ENCODE data around the gene ZPBP2.
"Not testable (repeated sequence)": the region's sequence is repeated elsewhere in the genome, so short reads cannot be mapped to it uniquely, and the experiment has no call there.

The ZPBP2 gene

GRCh38 chr17:39863918-39864746 is 3.9 kb upstream of the ZPBP2 start, which contains the start of gene IKZF3:
Gene IKZF3, minus strand, starts transcription at chr17:39864312. Its CDS starts 186 bp downstream, at chr17:39864126.
- no peak within 1 kb of the TSS for H3K4me3 ChIP-seq
- H3K9ac ChIP-seq (ENCODE audit: insufficient read length), result no peak within 1 kb of the TSS
- TF ChIP-seq EZH2 (IDR thresholded peaks at IDR 0.05), result no peak
- no peak; the same call in 1 of the 2 replicates for TF ChIP-seq POLR2AphosphoS5 (IDR thresholded peaks at IDR 0.05; ENCODE audit: borderline replicate concordance, low read depth, low read length)
- no peak for TF ChIP-seq FOXP2 (optimal IDR thresholded peaks at IDR 0.05; ENCODE audit: control extremely low read depth, extremely low read length, insufficient read depth)
- no peaks in the 10 kb centered on the region for H3K36me3 ChIP-seq (ENCODE audit: insufficient read depth, low read length)
- DNase-seq (ENCODE audit: low read depth, low spot score), result no peak
- H3K9me3 ChIP-seq (ENCODE audit: low read depth, low read length), result no peaks in the 10 kb centered on the region
- no peak within 1 kb of the TSS for H3K27ac ChIP-seq

GRCh38 chr17:39866013-39866730 is 1.8 kb upstream of the ZPBP2 start:
- Histone ChIP-seq H3K36me3 (ENCODE audit: insufficient read depth, low read length) (no peaks in the 10 kb centered on the region), H3K4me3 (no peak overlapping the region), H3K27ac (no peak overlapping the region), H3K9ac (ENCODE audit: insufficient read length) (no peak overlapping the region), H3K9me3 (ENCODE audit: low read depth, low read length) (no peaks in the 10 kb centered on the region)
- DNase-seq (ENCODE audit: low read depth, low spot score), result no peak
- no peak for TF ChIP-seq FOXP2 (optimal IDR thresholded peaks at IDR 0.05; ENCODE audit: control extremely low read depth, extremely low read length, insufficient read depth)
- TF ChIP-seq EZH2 (IDR thresholded peaks at IDR 0.05), result no peak
- no peak for TF ChIP-seq POLR2AphosphoS5 (IDR thresholded peaks at IDR 0.05; ENCODE audit: borderline replicate concordance, low read depth, low read length)

GRCh38 chr17:39867084-39867879 is 720 bp upstream of the ZPBP2 start:
- DNase-seq (ENCODE audit: low read depth, low spot score), result no peak
- TF ChIP-seq POLR2AphosphoS5 (IDR thresholded peaks at IDR 0.05; ENCODE audit: borderline replicate concordance, low read depth, low read length) (no peak), FOXP2 (optimal IDR thresholded peaks at IDR 0.05; ENCODE audit: control extremely low read depth, extremely low read length, insufficient read depth) (no peak), EZH2 (IDR thresholded peaks at IDR 0.05) (no peak)
- no peaks in the 10 kb centered on the region for H3K36me3 ChIP-seq (ENCODE audit: insufficient read depth, low read length)
- H3K4me3 ChIP-seq, result no peak overlapping the region
- H3K27ac ChIP-seq, result no peak overlapping the region
- no peak overlapping the region for H3K9ac ChIP-seq (ENCODE audit: insufficient read length)
- H3K9me3 ChIP-seq (ENCODE audit: low read depth, low read length), result no peaks in the 10 kb centered on the region

GRCh38 chr17:39868554-39868942 is 546 bp downstream of the ZPBP2 start:
- Histone ChIP-seq H3K4me3 (no peak overlapping the region), H3K27ac (no peak overlapping the region), H3K36me3 (ENCODE audit: insufficient read depth, low read length) (no peaks in the 10 kb centered on the region), H3K9me3 (ENCODE audit: low read depth, low read length) (no peaks in the 10 kb centered on the region), H3K9ac (ENCODE audit: insufficient read length) (no peak overlapping the region)
- no peak for DNase-seq (ENCODE audit: low read depth, low spot score)
- no peak for TF ChIP-seq EZH2 (IDR thresholded peaks at IDR 0.05)
- TF ChIP-seq FOXP2 (optimal IDR thresholded peaks at IDR 0.05; ENCODE audit: control extremely low read depth, extremely low read length, insufficient read depth), result no peak
- no peak for TF ChIP-seq POLR2AphosphoS5 (IDR thresholded peaks at IDR 0.05; ENCODE audit: borderline replicate concordance, low read depth, low read length)

GRCh38 chr17:39870776-39871175 is 2.8 kb downstream of the ZPBP2 start:
- no peaks in the 10 kb centered on the region for H3K36me3 ChIP-seq (ENCODE audit: insufficient read depth, low read length)
- no peak overlapping the region for H3K4me3 ChIP-seq
- H3K9ac ChIP-seq (ENCODE audit: insufficient read length), result no peak overlapping the region
- TF ChIP-seq EZH2 (IDR thresholded peaks at IDR 0.05) (no peak), FOXP2 (optimal IDR thresholded peaks at IDR 0.05; ENCODE audit: control extremely low read depth, extremely low read length, insufficient read depth) (no peak)
- no peak overlapping the region for H3K27ac ChIP-seq
- no peaks in the 10 kb centered on the region for H3K9me3 ChIP-seq (ENCODE audit: low read depth, low read length)
- no peak for DNase-seq (ENCODE audit: low read depth, low spot score)

GRCh38 chr17:39871801-39872200 is 3.8 kb downstream of the ZPBP2 start:
- no peak overlapping the region for H3K9ac ChIP-seq (ENCODE audit: insufficient read length)
- no peaks in the 10 kb centered on the region for H3K9me3 ChIP-seq (ENCODE audit: low read depth, low read length)
- TF ChIP-seq EZH2 (IDR thresholded peaks at IDR 0.05) (no peak), POLR2AphosphoS5 (IDR thresholded peaks at IDR 0.05; ENCODE audit: borderline replicate concordance, low read depth, low read length) (no peak), FOXP2 (optimal IDR thresholded peaks at IDR 0.05; ENCODE audit: control extremely low read depth, extremely low read length, insufficient read depth) (no peak)
- H3K4me3 ChIP-seq, result no peak overlapping the region
- no peak for DNase-seq (ENCODE audit: low read depth, low spot score)
- no peak overlapping the region for H3K27ac ChIP-seq
- no peaks in the 10 kb centered on the region for H3K36me3 ChIP-seq (ENCODE audit: insufficient read depth, low read length)

- TF ChIP-seq FOXP2 (optimal IDR thresholded peaks at IDR 0.05; ENCODE audit: control extremely low read depth, extremely low read length, insufficient read depth), result no peak
- no peak for TF ChIP-seq EZH2 (IDR thresholded peaks at IDR 0.05)
- no peak for TF ChIP-seq POLR2AphosphoS5 (IDR thresholded peaks at IDR 0.05; ENCODE audit: borderline replicate concordance, low read depth, low read length)
- Histone ChIP-seq H3K9me3 (ENCODE audit: low read depth, low read length) (no peaks in the 10 kb centered on the region), H3K4me3 (no peak overlapping the region), H3K36me3 (ENCODE audit: insufficient read depth, low read length) (no peaks in the 10 kb centered on the region), H3K27ac (no peak overlapping the region), H3K9ac (ENCODE audit: insufficient read length) (no peak overlapping the region)
- no peak for DNase-seq (ENCODE audit: low read depth, low spot score)
Observed at GRCh38 chr17:39872751-39873150, 4.7 kb downstream of the ZPBP2 start.

GRCh38 chr17:39886102-39886501 is 18.1 kb downstream of the ZPBP2 start:
- DNase-seq (ENCODE audit: low read depth, low spot score); H3K36me3 ChIP-seq (ENCODE audit: insufficient read depth, low read length); H3K4me3 ChIP-seq; H3K27ac ChIP-seq; H3K9ac ChIP-seq (ENCODE audit: insufficient read length); H3K9me3 ChIP-seq (ENCODE audit: low read depth, low read length): not testable (repeated sequence)
